Vagina (tissue), 2 donors: ENCODE measurements around the gene VBP1.

Experiments
- POLR2A ChIP-seq, 2 donors: fragments of 450-650 bp; IDR thresholded peaks; one replicate each; pipeline ENCODE4 v1.6.1; 2017; ENCODE audit warnings: antibody characterized with exemption in 2 of 2, mild to moderate bottlenecking in 2 of 2, moderate library complexity in 2 of 2
- POLR2AphosphoS5 ChIP-seq, 2 donors: sonication (generic); formaldehyde crosslinking; IDR thresholded peaks; one replicate each; pipeline ENCODE4 v1.9.0; 2017; ENCODE audit warnings: antibody characterized with exemption in 2 of 2, mild to moderate bottlenecking in 2 of 2, low read depth in 1 of 2; ENCODE audit not compliant: insufficient read depth in 1 of 2
- TF ChIP-seq, protein P1 (sequence below), 3 experiments: fragments of 450-650 bp in 2 of 3; fragments of 200-600 bp in 1 of 3; sonication (generic) in 1 of 3; IDR thresholded peaks; one replicate each; pipeline ENCODE4 v1.5.1; 2017 to 2019; ENCODE audit warnings: antibody characterized with exemption in 3 of 3, mild to moderate bottlenecking in 2 of 3, moderate library complexity in 2 of 3

DNA sequence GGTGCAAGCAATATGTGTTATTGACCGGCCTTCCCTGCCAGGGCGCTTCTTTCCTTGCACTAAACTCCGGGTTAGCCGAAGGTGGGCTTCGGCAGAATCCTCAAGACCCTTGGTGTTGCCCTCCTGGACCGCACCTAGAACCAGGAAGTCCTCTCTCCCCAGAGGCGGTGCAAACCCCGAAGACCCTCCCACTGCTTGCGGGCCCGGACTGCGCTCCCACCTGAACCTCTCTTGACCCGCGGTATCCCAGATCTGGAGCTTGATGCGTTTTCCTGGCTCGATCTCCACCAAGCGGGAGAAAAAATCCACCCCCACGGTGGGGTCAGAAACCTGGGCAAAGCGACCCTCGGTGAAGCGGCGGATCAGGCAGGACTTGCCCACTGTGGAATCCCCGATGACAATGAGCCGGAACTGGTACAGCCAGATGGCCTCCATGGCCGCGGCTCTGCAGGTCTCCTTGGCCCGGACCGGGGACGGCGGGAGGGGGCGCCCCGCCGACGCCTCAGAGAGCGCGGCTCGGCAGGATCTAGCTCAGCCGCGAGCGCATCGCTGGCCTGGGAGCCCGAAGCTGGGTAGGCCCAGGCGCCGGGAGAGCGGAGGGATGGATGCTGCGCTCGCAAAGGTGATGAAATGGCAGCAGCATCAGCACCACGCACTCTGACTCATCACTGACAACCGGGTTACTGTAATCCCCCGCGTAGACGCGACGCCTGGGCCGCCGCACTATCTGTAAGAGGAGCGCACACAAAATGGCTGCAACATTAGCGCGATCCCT lies 47.8 kb downstream of the VBP1 start, which contains the start of gene RAB39B:
- TF ChIP-seq POLR2A (IDR thresholded peaks at IDR 0.05) (no peak), POLR2AphosphoS5 (IDR thresholded peaks at IDR 0.05; ENCODE audit: insufficient read depth in 1 of 2, low read depth in 1 of 2) (no peak)
- TF ChIP-seq, protein P1, sequence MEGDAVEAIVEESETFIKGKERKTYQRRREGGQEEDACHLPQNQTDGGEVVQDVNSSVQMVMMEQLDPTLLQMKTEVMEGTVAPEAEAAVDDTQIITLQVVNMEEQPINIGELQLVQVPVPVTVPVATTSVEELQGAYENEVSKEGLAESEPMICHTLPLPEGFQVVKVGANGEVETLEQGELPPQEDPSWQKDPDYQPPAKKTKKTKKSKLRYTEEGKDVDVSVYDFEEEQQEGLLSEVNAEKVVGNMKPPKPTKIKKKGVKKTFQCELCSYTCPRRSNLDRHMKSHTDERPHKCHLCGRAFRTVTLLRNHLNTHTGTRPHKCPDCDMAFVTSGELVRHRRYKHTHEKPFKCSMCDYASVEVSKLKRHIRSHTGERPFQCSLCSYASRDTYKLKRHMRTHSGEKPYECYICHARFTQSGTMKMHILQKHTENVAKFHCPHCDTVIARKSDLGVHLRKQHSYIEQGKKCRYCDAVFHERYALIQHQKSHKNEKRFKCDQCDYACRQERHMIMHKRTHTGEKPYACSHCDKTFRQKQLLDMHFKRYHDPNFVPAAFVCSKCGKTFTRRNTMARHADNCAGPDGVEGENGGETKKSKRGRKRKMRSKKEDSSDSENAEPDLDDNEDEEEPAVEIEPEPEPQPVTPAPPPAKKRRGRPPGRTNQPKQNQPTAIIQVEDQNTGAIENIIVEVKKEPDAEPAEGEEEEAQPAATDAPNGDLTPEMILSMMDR (IDR thresholded peaks at IDR 0.05): no peak
